WTC11 (cell line): ENCODE data around the gene ADGRV1.

Experiments
- FOXK1 ChIP-seq: sonication (generic); formaldehyde crosslinking; IDR thresholded peaks from 2 replicates; pipeline ENCODE4 v1.8.0; 2022; ENCODE audit warnings: mild to moderate bottlenecking, moderate library complexity, missing genetic modification reagents
- SP1 ChIP-seq: sonication (generic); formaldehyde crosslinking; conservative IDR thresholded peaks from 2 replicates; pipeline ENCODE4 v1.8.1; 2022; ENCODE audit warnings: missing genetic modification reagents
- ZNF121 ChIP-seq: sonication (generic); formaldehyde crosslinking; IDR thresholded peaks from 2 replicates; pipeline ENCODE4 v1.8.0; 2023; ENCODE audit warnings: missing genetic modification reagents

DNA sequence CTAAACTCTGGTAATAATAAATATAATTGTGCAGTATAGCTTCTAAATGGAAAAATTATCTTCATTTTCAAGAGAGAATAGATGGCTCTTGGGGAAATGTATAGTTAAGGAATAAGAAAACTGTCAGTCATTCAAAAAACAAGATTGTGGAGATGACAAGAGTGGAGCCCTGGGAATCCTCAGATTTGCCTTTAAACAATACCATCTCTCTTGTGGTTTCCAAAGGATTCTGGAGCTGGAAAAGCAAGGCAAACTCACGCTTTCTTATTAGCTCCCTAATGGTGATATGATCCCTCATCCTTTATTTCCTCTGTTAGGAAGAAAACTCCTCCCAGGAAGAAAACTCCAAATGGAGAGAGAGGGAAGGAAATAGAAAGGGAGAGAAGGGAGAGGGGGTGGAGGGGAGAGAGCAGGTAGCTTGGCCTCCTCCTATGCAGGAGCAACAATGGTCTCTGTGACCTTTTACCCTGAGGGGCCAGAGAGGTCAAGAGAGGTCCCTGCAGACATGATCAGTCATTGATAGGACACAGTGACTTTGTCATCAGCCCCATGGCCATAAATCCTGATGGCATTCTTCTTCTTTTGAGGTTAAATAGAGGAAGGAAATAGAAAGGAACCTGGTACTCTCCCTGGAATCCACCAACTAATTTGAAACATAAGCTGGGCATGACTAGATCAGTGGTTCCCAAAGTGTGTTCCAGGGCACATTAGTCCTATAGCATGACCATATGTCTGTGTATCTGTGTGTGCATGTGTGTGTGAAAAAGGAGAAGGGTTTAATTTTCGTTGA, 512.4 kb downstream of the ADGRV1 start:
- TF ChIP-seq SP1 (CRISPR knock-in tag) (no peak), FOXK1 (no peak), ZNF121 (CRISPR knock-in tag) (no peak)
